Measurements from ENCODE around the gene FOXF2. TPM values are rescaled to one million over a fixed set of nuclear protein-coding genes. Genes with fewer than 3 reads are reported as not detected.
A peak's percentile ranks its signal among the peaks of the same experiment; 100 is the strongest.

Gene FOXF2
- total RNA-seq, 1 donor = not detected

GRCh38 chr6:1378065-1379016 lies 11.0 kb upstream of the FOXF2 start:
- DNase-seq (ENCODE audit: low read depth in 2 of 3, low spot score in 2 of 3) = no peak

DNA sequence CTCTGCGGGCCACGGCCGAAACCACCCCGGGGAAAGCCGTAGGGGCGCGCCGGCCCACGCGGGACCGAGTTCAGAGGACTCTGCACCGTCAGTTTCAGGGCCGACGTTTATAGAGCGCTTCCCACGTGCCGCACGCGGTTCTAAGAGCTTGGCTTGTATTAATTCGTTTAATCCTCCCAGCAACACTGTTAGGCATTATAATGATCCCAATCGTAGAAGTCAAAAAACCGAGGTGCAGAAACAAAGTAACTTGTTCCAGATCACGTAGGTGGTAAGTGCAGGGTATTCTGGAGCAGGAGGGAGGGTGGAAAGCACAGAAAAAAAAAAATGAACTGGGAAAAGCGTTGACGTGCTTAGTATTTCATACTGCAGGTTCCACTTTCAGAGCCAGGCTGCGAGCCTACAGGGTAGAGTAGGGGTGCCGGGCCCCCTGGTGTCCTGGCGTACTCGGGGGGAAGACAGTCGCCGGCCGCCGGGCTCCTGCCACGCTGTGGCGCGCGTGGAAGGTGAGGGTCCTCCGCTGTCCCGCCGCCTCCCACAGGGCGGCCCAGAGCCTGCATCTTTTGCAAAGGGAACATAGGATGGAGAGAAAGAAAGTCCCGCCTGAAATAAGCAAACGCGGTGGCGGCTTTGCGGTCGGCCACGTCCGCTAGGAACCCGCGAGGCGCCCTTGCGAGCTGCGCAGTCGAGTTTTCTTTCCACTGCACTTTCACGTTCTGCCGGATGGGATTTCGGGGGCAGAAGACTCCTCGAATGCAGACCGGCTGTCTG lies 10.2 kb upstream of the FOXF2 start:
- DNase-seq (ENCODE audit: low read depth in 2 of 3, low spot score in 2 of 3) = no peak

DNA sequence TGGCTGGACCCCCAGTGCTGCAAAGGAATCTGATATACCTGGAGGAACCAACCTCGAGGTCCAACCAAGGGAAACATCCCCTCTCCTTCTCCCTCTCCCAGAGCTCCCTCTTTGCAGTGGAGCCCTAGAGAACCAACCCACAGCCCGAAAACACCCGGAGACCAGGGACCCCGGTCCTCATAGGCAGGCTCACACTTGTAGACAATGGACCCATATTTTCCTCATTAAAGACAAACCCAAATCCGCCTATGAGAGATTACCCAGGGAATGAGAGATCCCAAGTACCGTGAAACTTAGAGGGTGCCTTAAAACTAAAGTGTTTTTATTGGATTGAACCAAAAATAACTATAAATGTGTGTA lies 9.6 kb upstream of the FOXF2 start:
- no peak for DNase-seq (ENCODE audit: low read depth in 2 of 3, low spot score in 2 of 3)

GRCh38 chr6:1380625-1381427 lies 8.6 kb upstream of the FOXF2 start:
- no peak for DNase-seq (ENCODE audit: low read depth in 2 of 3, low spot score in 2 of 3)

DNA sequence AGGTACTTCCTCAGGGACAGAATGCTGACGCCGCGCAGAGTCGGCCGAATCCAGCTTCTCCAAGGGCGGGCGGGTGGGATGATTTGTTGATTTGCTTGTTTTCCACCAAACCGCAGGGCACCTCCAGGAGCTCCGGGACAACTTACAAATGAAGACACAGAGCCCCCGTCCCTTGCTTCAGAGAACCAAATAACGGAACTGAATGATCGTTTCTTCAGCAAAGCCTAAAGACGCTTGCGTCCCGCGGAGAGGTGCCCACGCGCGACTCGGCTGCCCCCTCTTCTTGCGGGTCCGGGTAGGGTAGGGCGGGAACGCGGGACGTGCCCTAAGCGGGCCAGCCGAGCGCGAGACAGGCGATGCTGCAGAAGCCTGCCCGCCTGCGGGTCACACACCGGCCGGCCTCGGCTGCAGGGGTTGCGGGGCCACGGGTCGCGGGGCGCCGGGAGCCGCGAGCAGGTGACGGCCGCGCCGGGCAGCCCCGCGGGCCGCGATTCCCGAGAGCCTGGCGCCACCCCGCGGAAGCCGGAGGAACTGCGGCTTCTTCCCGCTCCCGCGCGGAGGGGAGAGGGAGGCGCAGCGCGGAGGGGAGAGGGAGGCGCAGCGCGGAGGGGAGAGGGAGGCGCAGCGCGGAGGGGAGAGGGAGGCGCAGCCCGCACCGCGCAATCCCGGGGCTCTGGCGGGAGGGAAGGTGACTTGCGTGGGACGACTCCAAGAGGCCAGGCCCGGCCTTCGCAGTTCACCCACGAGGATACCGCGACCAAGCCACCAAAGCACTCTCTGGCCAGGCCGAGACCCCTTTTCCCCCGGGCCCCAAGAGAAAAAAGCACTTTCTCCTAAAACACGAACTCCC lies 7.7 kb upstream of the FOXF2 start:
- DNase-seq (ENCODE audit: low read depth in 2 of 3, low spot score in 2 of 3) = peak in 1 of 3 donors; percentile 51

DNA sequence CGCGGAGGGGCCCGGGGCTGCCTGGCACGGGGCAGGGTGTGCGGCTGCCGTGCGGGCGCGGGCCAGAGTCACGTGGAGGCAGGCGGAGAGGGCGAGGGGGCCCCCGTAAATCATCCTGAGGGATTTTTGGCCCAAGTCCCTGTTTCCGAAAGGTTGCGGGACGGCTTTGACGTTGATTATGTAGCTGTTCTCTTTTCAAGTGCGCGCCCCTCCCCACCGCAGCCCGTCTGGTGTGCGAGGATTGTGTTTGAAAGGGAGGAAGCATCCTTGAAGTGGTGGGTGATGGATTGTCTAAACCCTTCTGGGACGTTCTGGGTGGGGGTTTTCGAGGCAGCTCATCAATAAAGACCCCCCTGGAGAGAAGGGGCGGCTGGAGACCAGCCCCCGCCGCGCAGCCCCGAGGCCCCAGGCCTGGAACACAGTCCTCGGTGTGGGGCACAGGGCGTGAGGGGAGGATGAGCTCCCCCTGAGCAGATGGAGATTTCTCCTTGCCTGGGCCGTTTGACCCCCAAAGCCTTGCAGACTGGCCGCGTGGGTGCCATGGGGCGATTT lies 7.0 kb upstream of the FOXF2 start:
- no peak for DNase-seq (ENCODE audit: low read depth in 2 of 3, low spot score in 2 of 3)

GRCh38 chr6:1382883-1383728 lies 6.3 kb upstream of the FOXF2 start:
- DNase-seq (ENCODE audit: low read depth in 2 of 3, low spot score in 2 of 3) = no peak

DNA sequence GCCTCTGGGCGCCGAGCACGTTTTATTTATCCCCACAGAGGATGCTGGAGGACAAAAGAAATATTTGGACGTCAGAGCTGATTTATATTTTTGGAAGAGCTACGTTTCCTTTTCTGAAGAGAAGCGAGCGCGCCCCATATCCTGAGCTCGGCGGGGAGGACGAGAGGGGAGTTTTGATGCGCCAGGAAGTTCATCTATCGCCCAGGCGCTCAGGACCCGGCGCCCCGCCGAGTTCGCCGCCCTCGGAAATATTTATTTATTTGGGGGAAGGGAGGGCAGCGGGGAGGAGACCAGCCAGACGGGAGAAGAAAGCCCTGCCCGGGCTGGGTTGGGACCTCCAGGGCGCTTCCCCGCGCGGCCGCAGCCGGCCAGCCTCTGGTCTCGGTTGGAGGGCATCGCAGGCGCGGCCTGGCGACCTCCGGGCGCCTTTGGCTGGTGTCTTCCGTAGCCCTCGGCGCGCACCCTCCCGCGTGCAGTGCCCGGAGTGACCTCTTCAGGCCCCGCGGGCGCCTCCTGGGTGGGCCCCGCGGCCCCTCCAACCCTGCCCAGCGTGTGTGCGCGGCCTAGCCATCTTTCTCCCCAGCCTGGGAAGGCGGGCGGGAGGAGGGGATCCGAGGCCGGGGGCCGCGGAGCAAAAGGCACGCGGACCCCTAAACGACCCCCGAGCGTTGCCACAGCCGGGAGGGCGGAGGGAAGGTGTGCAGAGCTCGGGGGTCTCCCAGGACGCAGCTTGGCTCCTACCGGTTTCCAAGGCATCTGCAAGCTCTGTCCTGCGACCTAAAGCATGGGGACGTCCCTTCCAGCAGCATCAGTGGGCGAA lies 5.4 kb upstream of the FOXF2 start:
- no peak for DNase-seq (ENCODE audit: low read depth in 2 of 3, low spot score in 2 of 3)

GRCh38 chr6:1384549-1385128 lies 4.7 kb upstream of the FOXF2 start:
- no peak for DNase-seq (ENCODE audit: low read depth in 2 of 3, low spot score in 2 of 3)

DNA sequence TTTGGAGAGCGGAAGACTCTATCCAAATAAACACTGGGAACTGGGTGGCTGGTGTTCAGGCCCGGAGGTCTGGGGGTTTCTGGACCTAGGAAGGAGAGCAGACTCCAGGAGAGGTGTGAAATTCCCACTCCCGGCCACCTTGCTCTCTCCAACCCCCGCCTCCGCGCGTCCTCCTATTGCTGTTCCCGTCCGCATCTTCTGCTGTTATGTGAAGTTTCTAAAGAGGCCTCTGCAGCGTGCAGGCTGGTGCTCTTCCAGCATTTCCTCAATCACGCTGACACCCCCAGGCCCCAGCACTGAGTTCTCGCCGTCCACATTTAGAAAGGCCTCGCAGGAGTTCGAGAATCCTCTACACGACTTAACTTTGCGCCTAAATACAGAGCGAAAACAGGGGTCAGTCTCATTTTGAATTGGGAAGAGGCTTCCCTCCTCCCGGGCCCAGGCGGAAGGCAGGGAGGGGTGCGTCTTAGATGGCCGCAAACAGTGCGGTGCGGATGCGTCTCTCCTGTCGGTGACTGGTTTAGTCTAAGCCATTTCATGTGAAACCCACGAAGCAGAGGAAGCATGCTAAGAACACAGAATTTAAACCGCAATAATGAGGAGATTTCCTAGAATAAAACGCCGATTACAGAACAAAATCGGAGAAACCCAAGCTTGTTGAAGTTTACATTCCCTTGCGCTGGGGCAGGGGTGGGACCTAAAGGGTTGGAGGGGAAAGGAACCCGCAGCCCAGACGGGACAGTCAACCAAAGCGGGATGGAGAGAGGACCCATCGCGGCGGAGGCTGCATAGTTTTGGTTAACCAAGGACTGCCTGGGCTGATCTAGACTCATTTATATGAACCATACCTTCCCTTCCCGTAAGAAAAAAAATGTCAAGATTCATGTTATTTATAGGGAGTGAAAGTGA lies 4.0 kb upstream of the FOXF2 start:
- no peak for DNase-seq (ENCODE audit: low read depth in 2 of 3, low spot score in 2 of 3)

DNA sequence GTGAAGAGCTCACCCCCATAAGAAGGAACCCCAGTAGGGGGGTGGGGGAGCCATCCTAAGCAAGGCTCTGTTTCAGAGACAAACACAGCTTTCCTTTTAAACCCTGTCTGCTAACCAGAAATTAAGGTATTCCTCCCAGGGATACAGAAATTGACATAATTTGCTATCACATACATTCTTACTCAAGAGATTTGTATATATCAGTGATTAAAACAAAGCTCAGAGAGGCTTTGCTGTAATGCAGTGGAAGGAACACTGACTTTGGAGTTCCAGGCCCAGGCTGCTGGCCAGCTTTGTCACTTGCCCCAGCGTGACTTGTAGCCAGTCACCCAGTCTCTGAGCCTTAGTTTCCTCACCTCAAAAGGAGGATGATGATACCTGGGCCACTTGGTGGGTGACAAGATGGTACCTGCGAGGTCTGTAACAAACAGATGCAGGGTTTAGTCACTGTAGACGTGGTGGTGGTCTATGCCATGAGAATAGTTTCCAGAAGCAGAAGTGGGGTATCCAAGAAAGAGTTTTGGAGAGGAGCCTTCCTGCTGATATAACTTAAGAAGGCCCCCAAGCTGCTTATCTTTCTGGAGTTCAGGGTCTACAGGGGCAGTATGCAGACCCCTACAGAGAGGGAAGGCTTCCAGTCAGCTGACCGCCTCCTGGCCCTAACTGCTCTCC lies 3.2 kb upstream of the FOXF2 start:
- DNase-seq (ENCODE audit: low read depth in 2 of 3, low spot score in 2 of 3) = no peak

DNA sequence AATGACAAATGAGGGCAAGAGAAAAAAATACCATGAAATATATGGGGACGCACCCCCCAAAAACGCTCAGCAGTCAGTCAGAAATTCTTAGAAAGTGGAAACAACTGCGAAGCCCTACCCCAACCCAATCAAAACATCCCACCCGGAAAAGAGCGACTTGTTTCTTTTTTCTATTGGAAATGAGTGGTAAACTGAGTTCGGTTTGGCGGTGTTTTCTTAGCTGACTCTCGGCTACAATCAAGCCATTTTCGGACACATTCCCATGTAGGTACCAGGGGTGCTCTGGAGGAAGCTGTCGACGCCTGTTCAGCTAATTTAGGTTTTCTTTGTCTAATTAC lies 1.9 kb upstream of the FOXF2 start:
- no peak for DNase-seq (ENCODE audit: low read depth in 2 of 3, low spot score in 2 of 3)

DNA sequence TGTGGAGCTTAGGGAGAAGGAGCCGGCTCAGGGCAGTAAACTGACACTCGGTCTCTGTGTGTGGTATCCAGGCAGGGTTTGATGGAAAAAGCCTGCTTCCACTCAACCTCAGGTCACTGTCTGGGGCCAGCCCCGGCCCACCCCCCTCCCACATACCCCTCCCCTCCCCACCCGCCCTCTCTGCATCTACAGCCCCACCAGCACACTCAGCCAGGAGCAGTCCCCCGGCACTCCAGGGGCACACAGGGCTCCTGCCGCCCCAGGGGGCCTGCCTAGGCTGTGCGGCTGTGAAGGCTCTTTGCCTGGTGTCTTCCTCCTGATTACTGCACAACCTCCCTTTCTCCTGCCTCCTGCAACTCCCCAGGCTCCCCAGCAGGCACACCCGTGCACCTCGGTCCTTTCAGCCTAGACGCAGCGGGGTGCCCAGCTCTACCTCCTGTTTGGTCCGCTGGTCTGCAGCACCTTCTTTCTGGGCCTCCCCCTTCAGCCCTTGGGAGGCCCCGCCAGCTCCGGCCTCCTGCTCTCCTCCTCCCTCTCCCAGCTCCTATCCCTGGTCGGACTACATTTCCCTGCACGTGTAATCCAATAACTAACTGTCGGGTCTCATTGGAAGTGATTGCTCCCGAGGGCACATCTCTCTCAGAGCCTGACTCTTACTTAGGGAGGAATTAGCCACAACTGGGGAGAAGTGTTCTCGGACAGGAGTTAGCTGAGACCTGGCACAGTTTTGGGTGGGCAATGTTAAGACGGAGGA lies 1.3 kb upstream of the FOXF2 start:
- DNase-seq (ENCODE audit: low read depth in 2 of 3, low spot score in 2 of 3) = no peak

- DNase-seq (ENCODE audit: low read depth in 2 of 3, low spot score in 2 of 3) = no peak
Observed at GRCh38 chr6:1388630-1389368, 577 bp upstream of the FOXF2 start.
